GM10847 (cell line): Measurements from ENCODE around the gene SAMD8.

Source experiments
- POLR2A ChIP-seq: IDR thresholded peaks from 2 replicates; pipeline ENCODE4 v1.6.1; 2011; ENCODE audit not compliant: insufficient read length; ENCODE audit errors: extremely low read depth

The SAMD8 gene

GRCh38 chr10:75159519-75159918, 48.1 kb downstream of the SAMD8 start:
- no peak for TF ChIP-seq POLR2A

- TF ChIP-seq POLR2A, result no peak
Measured at GRCh38 chr10:75165684-75166622, 54.5 kb downstream of the SAMD8 start.

GRCh38 chr10:75166623-75166972, 55.1 kb downstream of the SAMD8 start:
- TF ChIP-seq POLR2A, result no peak

GRCh38 chr10:75168275-75168674, 56.8 kb downstream of the SAMD8 start:
- TF ChIP-seq POLR2A, result no peak

GRCh38 chr10:75170215-75170614, 58.8 kb downstream of the SAMD8 start:
- no peak for TF ChIP-seq POLR2A

- no peak for TF ChIP-seq POLR2A
Measured at GRCh38 chr10:75175046-75175445, 63.6 kb downstream of the SAMD8 start.

- no peak for TF ChIP-seq POLR2A
Measured at GRCh38 chr10:75176046-75176445, 64.6 kb downstream of the SAMD8 start.

- TF ChIP-seq POLR2A, result no peak
Measured at GRCh38 chr10:75176736-75177135, 65.3 kb downstream of the SAMD8 start.

GRCh38 chr10:75179657-75180177, 68.3 kb downstream of the SAMD8 start:
- no peak for TF ChIP-seq POLR2A

- TF ChIP-seq POLR2A, result no peak
Measured at GRCh38 chr10:75180592-75180991, 69.1 kb downstream of the SAMD8 start.

GRCh38 chr10:75181073-75181472, 69.6 kb downstream of the SAMD8 start:
- TF ChIP-seq POLR2A, result no peak

GRCh38 chr10:75186310-75186709, 74.9 kb downstream of the SAMD8 start:
- TF ChIP-seq POLR2A, result no peak

- TF ChIP-seq POLR2A, result no peak
Measured at GRCh38 chr10:75187961-75188426, 76.5 kb downstream of the SAMD8 start.

GRCh38 chr10:75189266-75190096, 78.0 kb downstream of the SAMD8 start:
- TF ChIP-seq POLR2A, result no peak

- TF ChIP-seq POLR2A, result no peak
Measured at GRCh38 chr10:75191821-75192568, 80.5 kb downstream of the SAMD8 start.
